Measurements from ENCODE around the gene MICOS13.

GRCh38 chr19:5680084-5680436, 256 bp downstream of the MICOS13 start:
- no peak for TF ChIP-seq CTCF (IDR thresholded peaks at IDR 0.05; ENCODE audit: low read length)
- no peak for TF ChIP-seq EZH2 (optimal IDR thresholded peaks at IDR 0.05; ENCODE audit: low read depth, low read length)
- no peak for TF ChIP-seq EZH2phosphoT487 (IDR thresholded peaks at IDR 0.05; ENCODE audit: low read length)
